ENCODE results near the gene LAMB2. TPM values are rescaled to one million over a fixed set of nuclear protein-coding genes. Genes with fewer than 3 reads are reported as not detected.

The LAMB2 gene
- total RNA-seq, 1 donor from 2014 or later = 316 TPM

- DNase-seq (ENCODE audit: extremely low spot score, unreplicated experiment) = no peak
- Mint-ChIP-seq H3K9me3 (no peaks in the 10 kb centered on the region), H3K4me1 (ENCODE audit: unreplicated experiment) (no peaks in the 10 kb centered on the region), H3K27me3 (no peaks in the 10 kb centered on the region), H3K36me3 (peaks cover 8% of the 10 kb centered on the region), H3K4me3 (no peak overlapping the region), H3K27ac (no peak overlapping the region)
- no peak for TF ChIP-seq CTCF (conservative IDR thresholded peaks at IDR 0.05)
Measured at GRCh38 chr3:49111347-49111746, 21.5 kb downstream of the LAMB2 start.

GRCh38 chr3:49110780-49111179, 22.1 kb downstream of the LAMB2 start:
- H3K9me3 Mint-ChIP-seq = no peaks in the 10 kb centered on the region
- TF ChIP-seq CTCF (conservative IDR thresholded peaks at IDR 0.05) = no peak
- no peak for DNase-seq (ENCODE audit: extremely low spot score, unreplicated experiment)
- H3K27me3 Mint-ChIP-seq = no peaks in the 10 kb centered on the region
- no peak overlapping the region for H3K27ac Mint-ChIP-seq
- no peak overlapping the region for H3K4me3 Mint-ChIP-seq
- H3K36me3 Mint-ChIP-seq = peaks cover 8% of the 10 kb centered on the region
- no peaks in the 10 kb centered on the region for H3K4me1 Mint-ChIP-seq (ENCODE audit: unreplicated experiment)

- H3K36me3 Mint-ChIP-seq = peaks cover 8% of the 10 kb centered on the region
- no peak overlapping the region for H3K4me3 Mint-ChIP-seq
- no peaks in the 10 kb centered on the region for H3K9me3 Mint-ChIP-seq
- TF ChIP-seq CTCF (conservative IDR thresholded peaks at IDR 0.05) = no peak
- no peak for DNase-seq (ENCODE audit: extremely low spot score, unreplicated experiment)
- H3K27me3 Mint-ChIP-seq = no peaks in the 10 kb centered on the region
- H3K27ac Mint-ChIP-seq = no peak overlapping the region
- peaks cover 10% of the 10 kb centered on the region for H3K4me1 Mint-ChIP-seq (ENCODE audit: unreplicated experiment)
Measured at GRCh38 chr3:49108346-49108745, 24.5 kb downstream of the LAMB2 start.

GRCh38 chr3:49104427-49105291, 28.2 kb downstream of the LAMB2 start, which contains the start of gene QARS1:
Gene QARS1, minus strand, starts transcription at chr3:49104757. Its CDS starts 24 bp downstream, at chr3:49104733.
- H3K9me3 Mint-ChIP-seq = no peaks in the 10 kb centered on the region
- H3K4me3 Mint-ChIP-seq = peak within 1 kb of the TSS; percentile 95
- DNase-seq (ENCODE audit: extremely low spot score, unreplicated experiment) = peak; percentile 90
- no peak for TF ChIP-seq CTCF (conservative IDR thresholded peaks at IDR 0.05)
- peak within 1 kb of the TSS; percentile 98 for H3K27ac Mint-ChIP-seq
- peaks cover 12% of the 10 kb centered on the region for H3K4me1 Mint-ChIP-seq (ENCODE audit: unreplicated experiment)
- peaks cover 12% of the 10 kb centered on the region for H3K36me3 Mint-ChIP-seq
- no peaks in the 10 kb centered on the region for H3K27me3 Mint-ChIP-seq

- Mint-ChIP-seq H3K4me3 (peak overlapping the region; percentile 95), H3K9me3 (no peaks in the 10 kb centered on the region), H3K27me3 (no peaks in the 10 kb centered on the region), H3K27ac (peak overlapping the region; percentile 98), H3K36me3 (peaks cover 7% of the 10 kb centered on the region), H3K4me1 (ENCODE audit: unreplicated experiment) (peaks cover 12% of the 10 kb centered on the region)
- DNase-seq (ENCODE audit: extremely low spot score, unreplicated experiment) = no peak
- no peak for TF ChIP-seq CTCF (conservative IDR thresholded peaks at IDR 0.05)
Measured at GRCh38 chr3:49104052-49104426, 28.8 kb downstream of the LAMB2 start.
